CD14-positive monocyte (primary cell): ENCODE measurements around the gene MPV17L. TPM values are rescaled to one million over a fixed set of nuclear protein-coding genes. Genes with fewer than 3 reads are reported as not detected.
"Not testable (repeated sequence)": the region's sequence is repeated elsewhere in the genome, so short reads cannot be mapped to it uniquely, and the experiment has no call there.

Experiments used
- DNase-seq, 3 donors: peaks; one replicate each; pipeline ENCODE4 v3.0.0-alpha.2; 2011 to 2022
- H2AFZ ChIP-seq: 2 replicates; pipeline ENCODE4 v1.6.0; 2012; ENCODE audit warnings: mild to moderate bottlenecking, low read depth, low read length, inconsistent platforms; ENCODE audit not compliant: insufficient read depth, poor library complexity, severe bottlenecking
- H3K27ac ChIP-seq, 2 donors: 1 replicate in 1 of 2; 2 replicates in 1 of 2; pipeline ENCODE4 v1.5.1; 2012 to 2013; ENCODE audit warnings: low read length in 2 of 2, control low read depth in 1 of 2, inconsistent platforms in 1 of 2, low read depth in 1 of 2, mild to moderate bottlenecking in 1 of 2
- H3K27me3 ChIP-seq, 2 donors: one replicate each; pipeline versions ENCODE4 v1.6.0 to v1.6.1; 2011 to 2013; ENCODE audit warnings: low read length in 2 of 2; ENCODE audit not compliant: control insufficient read depth in 2 of 2, insufficient read depth in 2 of 2
- H3K36me3 ChIP-seq, 2 donors: replicated peaks in 1 of 2; 1 replicate in 1 of 2; 2 replicates in 1 of 2; pipeline versions ENCODE4 v1.5.1 to v1.6.1; 2012 to 2013; ENCODE audit warnings: low read length in 2 of 2, control low read depth in 1 of 2, inconsistent platforms in 1 of 2, mild to moderate bottlenecking in 1 of 2; ENCODE audit not compliant: insufficient read depth in 2 of 2, control insufficient read depth in 1 of 2
- H3K4me1 ChIP-seq, 2 donors: 1 replicate in 1 of 2; 2 replicates in 1 of 2; pipeline versions ENCODE4 v1.5.1 to v1.6.1; 2012 to 2013; ENCODE audit warnings: low read length in 2 of 2, control low read depth in 1 of 2, inconsistent platforms in 1 of 2, mild to moderate bottlenecking in 1 of 2, moderate library complexity in 1 of 2; ENCODE audit not compliant: insufficient read depth in 2 of 2, control insufficient read depth in 1 of 2
- H3K4me2 ChIP-seq: replicated peaks from 2 replicates; pipeline ENCODE3; 2012; ENCODE audit warnings: low read length, moderate library complexity, mild to moderate bottlenecking; ENCODE audit not compliant: poor library complexity, severe bottlenecking; ENCODE audit errors: extremely low read depth
- H3K4me3 ChIP-seq, 3 experiments: fragments of 200-600 bp in 1 of 3; sonication (generic) in 1 of 3; replicated peaks in 1 of 3; 1 replicate in 2 of 3; 2 replicates in 1 of 3; pipeline ENCODE4 v1.5.1; 2011 to 2013; ENCODE audit warnings: low read length in 3 of 3, mild to moderate bottlenecking in 3 of 3, control low read depth in 2 of 3, low read depth in 2 of 3, inconsistent platforms in 1 of 3, moderate library complexity in 1 of 3
- H3K79me2 ChIP-seq: 2 replicates; pipeline ENCODE4 v1.6.0; 2012; ENCODE audit warnings: mild to moderate bottlenecking, control low read depth, inconsistent platforms, low read length, moderate library complexity; ENCODE audit not compliant: insufficient read depth
- H3K9ac ChIP-seq: 2 replicates; pipeline ENCODE4 v1.6.0; 2017; ENCODE audit warnings: low read length, mild to moderate bottlenecking; ENCODE audit not compliant: insufficient read depth, poor library complexity, severe bottlenecking
- H3K9me3 ChIP-seq, 2 donors: replicated peaks in 1 of 2; 1 replicate in 1 of 2; 2 replicates in 1 of 2; pipeline versions ENCODE4 v1.5.1 to v1.6.1; 2012 to 2013; ENCODE audit warnings: low read length in 2 of 2, control low read depth in 1 of 2; ENCODE audit not compliant: control insufficient read depth in 1 of 2, insufficient read depth in 1 of 2
- H4K20me1 ChIP-seq: 2 replicates; pipeline ENCODE4 v1.6.0; 2012; ENCODE audit warnings: mild to moderate bottlenecking, low read length, control low read depth, moderate library complexity; ENCODE audit not compliant: insufficient read depth
- H3K27ac Mint-ChIP-seq, 7 donors: one replicate each; pipeline ENCODE4 v1.8.0; 2020; ENCODE audit warnings: mild to moderate bottlenecking in 7 of 7, mixed read lengths in 7 of 7, moderate library complexity in 6 of 7, inconsistent platforms in 2 of 7
- H3K27me3 Mint-ChIP-seq, 3 donors: one replicate each; pipeline ENCODE4 v1.8.0; 2021 to 2022; ENCODE audit warnings: low read depth in 3 of 3, mild to moderate bottlenecking in 3 of 3, mixed read lengths in 3 of 3, moderate library complexity in 3 of 3, inconsistent platforms in 1 of 3
- H3K36me3 Mint-ChIP-seq, 2 donors: one replicate each; pipeline ENCODE4 v1.8.0; 2020; ENCODE audit warnings: mixed read lengths in 2 of 2, inconsistent platforms in 1 of 2, mild to moderate bottlenecking in 1 of 2
- H3K4me1 Mint-ChIP-seq: one replicate; pipeline ENCODE4 v1.8.0; 2020; ENCODE audit warnings: mild to moderate bottlenecking, mixed read lengths
- H3K4me3 Mint-ChIP-seq, 2 donors: one replicate each; pipeline ENCODE4 v1.8.0; 2020; ENCODE audit warnings: mild to moderate bottlenecking in 2 of 2, mixed read lengths in 2 of 2, moderate library complexity in 1 of 2
- H3K9me3 Mint-ChIP-seq, 7 donors: one replicate each; pipeline ENCODE4 v1.8.0; 2020 to 2022; ENCODE audit warnings: mixed read lengths in 7 of 7, mild to moderate bottlenecking in 6 of 7, moderate library complexity in 6 of 7, inconsistent platforms in 2 of 7
- WGBS: methylation state at CpG from one replicate; pipeline ENCODE4 v1.1.5; 2013; ENCODE audit warnings: missing lambda C conversion rate; ENCODE audit not compliant: insufficient coverage; 5-methylcytosine and 5-hydroxymethylcytosine counted together
- intact Hi-C, 2 donors: fragments of 100-400 bp; cut with micrococcal nuclease; formaldehyde crosslinking; loops; one replicate each; pipeline versions ENCODE4 v1.15.0 to v1.15.1; 2023
- polyA plus RNA-seq, 3 donors: library from polyadenylated mRNA; depleted of rRNA in 1 of 3; unstranded in 2 of 3; stranded (reverse) in 1 of 3; fragments of 300-500 nt in 2 of 3; fragments of >200 nt in 1 of 3; fragmentation: Illumina TruSeq in 2 of 3; gene quantifications; 1 replicate in 2 of 3; 2 replicates in 1 of 3; pipeline ENCODE4 v1.2.3, GENCODE V29; 2012 to 2021

MPV17L gene
- polyA plus RNA-seq, 3 donors = 0.13 to 0.58 TPM; not detected in 1

DNA sequence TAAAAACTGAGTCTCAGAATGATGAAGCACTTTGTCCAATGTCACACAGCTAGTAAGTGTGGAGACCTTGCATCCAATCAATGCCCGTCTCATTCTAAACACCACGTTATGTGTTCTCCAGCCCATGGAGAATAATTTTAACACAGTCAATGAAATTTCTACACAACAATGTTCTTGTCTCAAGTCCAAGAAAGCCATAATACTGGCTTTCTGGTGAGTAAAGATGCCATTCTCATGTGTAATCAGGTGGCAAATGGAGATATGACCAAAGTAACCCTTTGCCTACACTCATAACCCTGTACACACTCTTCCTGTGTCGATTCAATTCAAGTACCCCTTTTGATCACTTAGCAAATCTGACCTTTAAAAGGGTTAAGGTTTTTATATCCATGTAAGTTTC lies 12.7 kb upstream of the MPV17L start:
- DNase-seq, H2AFZ ChIP-seq, H3K4me2 ChIP-seq, H3K27me3 ChIP-seq, H4K20me1 ChIP-seq, H3K4me3 Mint-ChIP-seq, intact Hi-C loops, H3K79me2 ChIP-seq, H3K4me1 ChIP-seq, H3K27me3 Mint-ChIP-seq, H3K9me3 Mint-ChIP-seq, H3K27ac ChIP-seq, H3K4me3 ChIP-seq, H3K27ac Mint-ChIP-seq, H3K4me1 Mint-ChIP-seq, H3K36me3 ChIP-seq, H3K36me3 Mint-ChIP-seq, H3K9me3 ChIP-seq, H3K9ac ChIP-seq: not testable (repeated sequence)
- no CpG with 5 or more reads among the region's 3 CpGs for WGBS

DNA sequence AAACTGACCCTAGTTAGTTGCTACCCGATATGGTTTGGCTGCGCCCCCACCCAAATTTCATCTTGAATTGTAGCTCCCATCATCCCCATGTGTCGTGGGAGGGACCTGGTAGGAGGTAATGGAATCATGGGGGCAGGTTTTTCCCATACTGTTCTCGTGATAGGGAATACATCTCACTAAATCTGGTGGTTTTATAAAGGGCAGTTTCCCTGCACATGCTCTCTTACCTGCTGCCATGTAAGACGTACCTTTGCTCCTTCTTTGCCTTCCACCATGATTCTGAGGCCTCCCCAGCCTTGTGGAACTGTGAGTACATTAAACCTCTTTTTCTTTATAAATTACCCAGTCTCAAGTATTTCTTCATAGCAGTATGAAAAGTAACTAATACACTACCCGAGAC lies 7.5 kb upstream of the MPV17L start:
- no CpG with 5 or more reads among the region's 6 CpGs for WGBS

DNA sequence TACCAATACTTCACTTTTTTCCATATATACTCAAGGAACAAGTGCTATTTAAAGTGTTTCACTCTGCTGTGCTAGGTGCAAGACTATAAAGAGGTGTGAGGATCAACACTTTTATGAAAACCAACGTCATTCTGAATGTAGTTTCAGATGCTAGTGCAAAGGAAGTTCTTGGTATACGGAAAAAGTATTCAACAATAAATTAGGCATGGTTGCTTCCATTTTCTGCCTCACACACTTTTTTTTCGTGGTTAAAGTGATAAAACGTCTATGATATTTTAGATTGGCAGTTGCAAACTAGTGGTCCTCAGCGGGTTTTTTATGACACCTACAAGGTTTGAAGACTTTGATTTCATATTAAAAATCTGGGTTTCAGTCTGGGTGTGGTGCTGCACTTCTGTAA lies 5.6 kb upstream of the MPV17L start:
- H3K4me1 Mint-ChIP-seq, H2AFZ ChIP-seq, H3K4me3 ChIP-seq, intact Hi-C loops, H3K27me3 ChIP-seq, H3K9me3 ChIP-seq, DNase-seq, H3K27ac Mint-ChIP-seq, H3K9ac ChIP-seq, H3K79me2 ChIP-seq, H3K4me1 ChIP-seq, H4K20me1 ChIP-seq, H3K27ac ChIP-seq, H3K9me3 Mint-ChIP-seq, H3K36me3 Mint-ChIP-seq, H3K4me2 ChIP-seq, H3K36me3 ChIP-seq, H3K4me3 Mint-ChIP-seq: not testable (repeated sequence)
- WGBS = 60% methylated on average over 1 of the region's 5 CpGs
- peaks cover 4 to 14% (median 14%) of the 10 kb centered on the region in 3 donors for H3K27me3 Mint-ChIP-seq

More for the DNA sequence above, 7.5 kb upstream of the MPV17L start:
- H3K79me2 ChIP-seq, H2AFZ ChIP-seq, H3K27me3 Mint-ChIP-seq, H3K4me3 Mint-ChIP-seq, H3K27ac Mint-ChIP-seq, H4K20me1 ChIP-seq, intact Hi-C loops, H3K9me3 ChIP-seq, H3K4me1 ChIP-seq, H3K4me3 ChIP-seq, H3K4me1 Mint-ChIP-seq, DNase-seq, H3K9me3 Mint-ChIP-seq, H3K27ac ChIP-seq, H3K36me3 Mint-ChIP-seq, H3K27me3 ChIP-seq, H3K9ac ChIP-seq, H3K36me3 ChIP-seq, H3K4me2 ChIP-seq: not testable (repeated sequence)

DNA sequence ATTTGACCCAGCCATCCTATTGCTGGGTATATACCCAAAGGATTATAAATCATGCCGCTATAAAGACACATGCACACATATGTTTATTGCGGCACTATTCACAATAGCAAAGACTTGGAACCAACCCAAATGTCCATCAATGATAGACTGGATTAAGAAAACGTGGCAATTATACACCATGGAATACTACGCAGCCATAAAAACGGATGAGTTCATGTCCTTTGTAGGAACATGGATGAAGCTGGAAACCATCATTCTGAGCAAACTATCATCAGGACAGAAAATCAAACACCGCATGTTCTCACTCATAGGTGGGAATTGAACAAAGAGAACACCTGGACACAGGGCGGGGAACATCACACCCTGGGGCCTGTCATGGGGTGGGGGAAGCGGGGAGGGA lies 2.5 kb upstream of the MPV17L start:
- intact Hi-C loops, DNase-seq, H3K9me3 ChIP-seq, H3K36me3 Mint-ChIP-seq, H3K27me3 ChIP-seq, H3K27ac Mint-ChIP-seq, H3K36me3 ChIP-seq, H3K4me3 Mint-ChIP-seq, H3K4me3 ChIP-seq, H3K4me1 ChIP-seq, H3K4me2 ChIP-seq, H3K9ac ChIP-seq, H2AFZ ChIP-seq, H3K9me3 Mint-ChIP-seq, H3K79me2 ChIP-seq, H3K27ac ChIP-seq, H4K20me1 ChIP-seq: not testable (repeated sequence)
- peaks cover 19 to 21% (median 19%) of the 10 kb centered on the region in 3 donors for H3K27me3 Mint-ChIP-seq
- no CpG with 5 or more reads among the region's 8 CpGs for WGBS
- H3K4me1 Mint-ChIP-seq = peaks cover 12% of the 10 kb centered on the region
